GM23338 (cell line): ENCODE data around the gene SLC6A11. TPM values are rescaled to one million over a fixed set of nuclear protein-coding genes. Genes with fewer than 3 reads are reported as not detected.

ENCODE experiments used
- ATAC-seq: fragments of 200-7000 bp; cut with Tn5 transposase; 3 replicates; pipeline ENCODE4 v1.9.1; 2020
- DNase-seq: peaks from one replicate; pipeline ENCODE4 v3.0.0-alpha.2; 2015; ENCODE audit warnings: low spot score
- H2AFZ ChIP-seq: fragments of 200-600 bp; sonication (generic); 2 replicates; pipeline ENCODE4 v1.8.0; 2016; ENCODE audit warnings: antibody characterized with exemption, mild to moderate bottlenecking, moderate library complexity
- H3F3A ChIP-seq: fragments of 200-600 bp; sonication (generic); replicated peaks from 2 replicates; pipeline ENCODE4 v1.8.0; 2017; ENCODE audit warnings: antibody characterized with exemption, mixed run types, low read depth
- H3K27ac ChIP-seq: fragments of 200-600 bp; sonication (generic); 2 replicates; pipeline ENCODE4 v1.6.1; 2016; ENCODE audit warnings: low read depth
- H3K27me3 ChIP-seq: fragments of 200-600 bp; sonication (generic); 2 replicates; pipeline ENCODE4 v1.8.0; 2016; ENCODE audit warnings: mild to moderate bottlenecking, mixed run types, moderate library complexity; ENCODE audit not compliant: insufficient read depth
- H3K36me3 ChIP-seq: fragments of 200-600 bp; sonication (generic); 2 replicates; pipeline ENCODE4 v1.8.0; 2016; ENCODE audit warnings: mild to moderate bottlenecking; ENCODE audit not compliant: insufficient read depth
- H3K4me1 ChIP-seq: fragments of 200-600 bp; sonication (generic); 2 replicates; pipeline ENCODE4 v1.8.0; 2016; ENCODE audit warnings: mild to moderate bottlenecking, moderate library complexity; ENCODE audit not compliant: insufficient read depth
- H3K4me2 ChIP-seq: fragments of 200-600 bp; sonication (generic); 2 replicates; pipeline ENCODE4 v1.7.1; 2017; ENCODE audit warnings: mixed run types
- H3K4me3 ChIP-seq: fragments of 200-600 bp; sonication (generic); 2 replicates; pipeline ENCODE4 v1.6.1; 2016; ENCODE audit warnings: mixed run types
- H3K79me2 ChIP-seq: fragments of 200-600 bp; sonication (generic); replicated peaks from 2 replicates; pipeline ENCODE4 v1.8.0; 2017; ENCODE audit warnings: mild to moderate bottlenecking; ENCODE audit not compliant: insufficient read depth
- H3K9me2 ChIP-seq: fragments of 200-600 bp; sonication (generic); 2 replicates; pipeline ENCODE4 v1.8.0; 2017; ENCODE audit not compliant: insufficient read depth
- H4K20me1 ChIP-seq: fragments of 200-600 bp; sonication (generic); replicated peaks from 2 replicates; pipeline ENCODE4 v1.8.0; 2017; ENCODE audit warnings: mild to moderate bottlenecking; ENCODE audit not compliant: insufficient read depth
- H3K27ac Mint-ChIP-seq: 2 replicates; pipeline ENCODE4 v1.8.0; 2020; ENCODE audit warnings: inconsistent platforms, mild to moderate bottlenecking, moderate library complexity, mixed read lengths
- H3K27me3 Mint-ChIP-seq: 3 replicates; pipeline ENCODE4 v1.8.0; 2022; ENCODE audit warnings: low read depth, mild to moderate bottlenecking, moderate library complexity, mixed read lengths, inconsistent platforms; ENCODE audit not compliant: insufficient read depth, poor library complexity
- H3K36me3 Mint-ChIP-seq: 3 replicates; pipeline ENCODE4 v1.8.0; 2021; ENCODE audit warnings: low read depth, mild to moderate bottlenecking, inconsistent platforms, moderate library complexity, mixed read lengths
- H3K4me1 Mint-ChIP-seq: 3 replicates; pipeline ENCODE4 v1.8.0; 2020; ENCODE audit warnings: mild to moderate bottlenecking, inconsistent platforms, mixed read lengths
- H3K4me3 Mint-ChIP-seq: 3 replicates; pipeline ENCODE4 v1.8.0; 2021; ENCODE audit warnings: moderate library complexity, mild to moderate bottlenecking, inconsistent platforms, mixed read lengths
- H3K9me3 Mint-ChIP-seq: 3 replicates; pipeline ENCODE4 v1.8.0; 2020; ENCODE audit warnings: moderate library complexity, mild to moderate bottlenecking, inconsistent platforms, mixed read lengths
- CTCF ChIP-seq, 2 experiments: fragments of 200-600 bp in 1 of 2; sonication (generic) in 1 of 2; conservative IDR thresholded peaks; 2 replicates each; pipeline versions ENCODE4 v1.5.1 to v1.6.1; 2016 to 2017; ENCODE audit warnings: antibody characterized with exemption in 2 of 2, low read depth in 2 of 2, mild to moderate bottlenecking in 2 of 2, moderate library complexity in 1 of 2
- EZH2phosphoT487 ChIP-seq: fragments of 200-600 bp; sonication (generic); IDR thresholded peaks from one replicate; pipeline ENCODE4 v1.8.1; 2018; ENCODE audit warnings: antibody characterized with exemption; ENCODE audit not compliant: unreplicated experiment
- JUNB ChIP-seq: IDR thresholded peaks from one replicate; pipeline ENCODE4 v1.6.1; 2016; ENCODE audit warnings: antibody characterized with exemption; ENCODE audit not compliant: unreplicated experiment
- POLR2AphosphoS5 ChIP-seq: IDR thresholded peaks from 2 replicates; pipeline ENCODE4 v1.6.1; 2016; ENCODE audit warnings: antibody characterized with exemption, low read depth
- ZNF462 ChIP-seq: fragments of 250-450 bp; sonication (Bioruptor Pico); IDR thresholded peaks from 2 replicates; pipeline ENCODE4 v1.5.0; 2020; ENCODE audit warnings: mild to moderate bottlenecking, moderate library complexity
- polyA plus RNA-seq: library from polyadenylated mRNA; unstranded; fragments of >200 nt; fragmentation: Nextera tagmentation; extraction: Ambion mirVana; gene quantifications from 2 replicates; pipeline ENCODE4 v1.2.1, GENCODE V29; 2016
- total RNA-seq: library from RNA; depleted of rRNA; stranded (reverse); fragments of >200 nt; shearing (Covaris generic); gene quantifications from 2 replicates; pipeline ENCODE4 v1.2.3, GENCODE V29; 2014
- TF ChIP-seq, protein P1 (sequence below): IDR thresholded peaks from 2 replicates; pipeline ENCODE4 v1.6.1; 2016; ENCODE audit warnings: antibody characterized with exemption

Gene SLC6A11
- total and polyA plus RNA-seq, 2 experiments from 2014 or later: 0.47 to 1.1 TPM

GRCh38 chr3:10775259-10775658 lies 40.8 kb upstream of the SLC6A11 start (continued):
- no peak for TF ChIP-seq ZNF462 (CRISPR knock-in tag)

- Mint-ChIP-seq H3K27ac (no peak overlapping the region), H3K36me3 (no peaks in the 10 kb centered on the region), H3K27me3 (peaks cover 8% of the 10 kb centered on the region), H3K4me1 (0 out of 3 replicates have a peak, but pooled peaks cover 2% of the 10 kb centered on the region), H3K4me3 (no peak overlapping the region), H3K9me3 (no peaks in the 10 kb centered on the region)
- H4K20me1 ChIP-seq: no peaks in the 10 kb centered on the region
- DNase-seq: no peak
- no peak overlapping the region for H2AFZ ChIP-seq
- ATAC-seq: no peak
- no peaks in the 10 kb centered on the region for H3K79me2 ChIP-seq
- H3K27me3 ChIP-seq: no peaks in the 10 kb centered on the region
- no peak overlapping the region for H3K27ac ChIP-seq
- no peaks in the 10 kb centered on the region for H3K4me1 ChIP-seq
- no peaks in the 10 kb centered on the region for H3K36me3 ChIP-seq
- H3F3A ChIP-seq: no peaks in the 10 kb centered on the region
- H3K9me2 ChIP-seq: 0 out of 2 replicates have a peak, but pooled peaks cover 3% of the 10 kb centered on the region
- no peak overlapping the region for H3K4me2 ChIP-seq
- TF ChIP-seq CTCF (conservative IDR thresholded peaks at IDR 0.05; ENCODE audit: low read depth in 2 of 2) (no peak), EZH2phosphoT487 (no peak), JUNB (no peak), POLR2AphosphoS5 (no peak)
- TF ChIP-seq, protein P1, sequence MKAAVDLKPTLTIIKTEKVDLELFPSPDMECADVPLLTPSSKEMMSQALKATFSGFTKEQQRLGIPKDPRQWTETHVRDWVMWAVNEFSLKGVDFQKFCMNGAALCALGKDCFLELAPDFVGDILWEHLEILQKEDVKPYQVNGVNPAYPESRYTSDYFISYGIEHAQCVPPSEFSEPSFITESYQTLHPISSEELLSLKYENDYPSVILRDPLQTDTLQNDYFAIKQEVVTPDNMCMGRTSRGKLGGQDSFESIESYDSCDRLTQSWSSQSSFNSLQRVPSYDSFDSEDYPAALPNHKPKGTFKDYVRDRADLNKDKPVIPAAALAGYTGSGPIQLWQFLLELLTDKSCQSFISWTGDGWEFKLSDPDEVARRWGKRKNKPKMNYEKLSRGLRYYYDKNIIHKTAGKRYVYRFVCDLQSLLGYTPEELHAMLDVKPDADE: no peak
- no peak overlapping the region for H3K4me3 ChIP-seq
Measured at GRCh38 chr3:10775828-10776227, 40.2 kb upstream of the SLC6A11 start.
